Measurements from ENCODE around the gene IQSEC2.

The IQSEC2 gene

GRCh38 chrX:53281321-53281822 is at the start of gene IQSEC2:
Gene IQSEC2 (minus strand): TSS chrX:53281584.
- peak; percentile 82 for DNase-seq (ENCODE audit: low spot score)

- DNase-seq (ENCODE audit: low spot score): no peak
Observed at GRCh38 chrX:53330331-53330730, 48.9 kb upstream of the IQSEC2 start.

- DNase-seq (ENCODE audit: low spot score): no peak
Observed at GRCh38 chrX:53324803-53325202, 43.4 kb upstream of the IQSEC2 start.

GRCh38 chrX:53324085-53324484 is 42.7 kb upstream of the IQSEC2 start:
- DNase-seq (ENCODE audit: low spot score): no peak

GRCh38 chrX:53323196-53323595 is 41.8 kb upstream of the IQSEC2 start:
- no peak for DNase-seq (ENCODE audit: low spot score)

- DNase-seq (ENCODE audit: low spot score): no peak
Observed at GRCh38 chrX:53321943-53322497, 40.6 kb upstream of the IQSEC2 start.

GRCh38 chrX:53321230-53321942 is 40.0 kb upstream of the IQSEC2 start:
- DNase-seq (ENCODE audit: low spot score): no peak

GRCh38 chrX:53320543-53321229 is 39.3 kb upstream of the IQSEC2 start:
- no peak for DNase-seq (ENCODE audit: low spot score)

GRCh38 chrX:53319614-53320542 is 38.5 kb upstream of the IQSEC2 start:
- DNase-seq (ENCODE audit: low spot score): no peak

GRCh38 chrX:53318766-53319353 is 37.5 kb upstream of the IQSEC2 start:
- DNase-seq (ENCODE audit: low spot score): no peak

GRCh38 chrX:53317365-53318069 is 36.1 kb upstream of the IQSEC2 start:
- peak; percentile 52 for DNase-seq (ENCODE audit: low spot score)

GRCh38 chrX:53316860-53317237 is 35.5 kb upstream of the IQSEC2 start:
- no peak for DNase-seq (ENCODE audit: low spot score)

GRCh38 chrX:53316111-53316859 is 34.9 kb upstream of the IQSEC2 start:
- DNase-seq (ENCODE audit: low spot score): no peak

GRCh38 chrX:53313728-53314105 is 32.3 kb upstream of the IQSEC2 start:
- no peak for DNase-seq (ENCODE audit: low spot score)

- peak; percentile 62 for DNase-seq (ENCODE audit: low spot score)
Observed at GRCh38 chrX:53312946-53313727, 31.8 kb upstream of the IQSEC2 start.

- DNase-seq (ENCODE audit: low spot score): no peak
Observed at GRCh38 chrX:53309837-53310236, 28.5 kb upstream of the IQSEC2 start.

- DNase-seq (ENCODE audit: low spot score): no peak
Observed at GRCh38 chrX:53308836-53309235, 27.5 kb upstream of the IQSEC2 start.

- DNase-seq (ENCODE audit: low spot score): no peak
Observed at GRCh38 chrX:53305996-53306937, 24.9 kb upstream of the IQSEC2 start.
